GM13977 (cell line): ENCODE results near the gene SNX6.
"Not testable (repeated sequence)": the region's sequence is repeated elsewhere in the genome, so short reads cannot be mapped to it uniquely, and the experiment has no call there.

Experiments used
- DNase-seq: peaks from one replicate; pipeline ENCODE4 v3.0.0; 2012; ENCODE audit warnings: low spot score
- CTCF ChIP-seq: IDR thresholded peaks from 2 replicates; pipeline ENCODE4 v1.5.1; 2012; ENCODE audit warnings: mild to moderate bottlenecking, control low read depth; ENCODE audit not compliant: insufficient read depth; ENCODE audit errors: extremely low read depth, missing control alignments
- in situ Hi-C: fragments of 300-500 bp; cut with MboI; formaldehyde crosslinking; loops from one replicate; pipeline ENCODE4 v1.12.0; 2022; ENCODE audit warnings: low sequenced_read_pairs, low pct_unique_long_range_greater_than_20kb, mixed read lengths, inconsistent platforms; ENCODE audit not compliant: unreplicated experiment

SNX6 gene

DNA sequence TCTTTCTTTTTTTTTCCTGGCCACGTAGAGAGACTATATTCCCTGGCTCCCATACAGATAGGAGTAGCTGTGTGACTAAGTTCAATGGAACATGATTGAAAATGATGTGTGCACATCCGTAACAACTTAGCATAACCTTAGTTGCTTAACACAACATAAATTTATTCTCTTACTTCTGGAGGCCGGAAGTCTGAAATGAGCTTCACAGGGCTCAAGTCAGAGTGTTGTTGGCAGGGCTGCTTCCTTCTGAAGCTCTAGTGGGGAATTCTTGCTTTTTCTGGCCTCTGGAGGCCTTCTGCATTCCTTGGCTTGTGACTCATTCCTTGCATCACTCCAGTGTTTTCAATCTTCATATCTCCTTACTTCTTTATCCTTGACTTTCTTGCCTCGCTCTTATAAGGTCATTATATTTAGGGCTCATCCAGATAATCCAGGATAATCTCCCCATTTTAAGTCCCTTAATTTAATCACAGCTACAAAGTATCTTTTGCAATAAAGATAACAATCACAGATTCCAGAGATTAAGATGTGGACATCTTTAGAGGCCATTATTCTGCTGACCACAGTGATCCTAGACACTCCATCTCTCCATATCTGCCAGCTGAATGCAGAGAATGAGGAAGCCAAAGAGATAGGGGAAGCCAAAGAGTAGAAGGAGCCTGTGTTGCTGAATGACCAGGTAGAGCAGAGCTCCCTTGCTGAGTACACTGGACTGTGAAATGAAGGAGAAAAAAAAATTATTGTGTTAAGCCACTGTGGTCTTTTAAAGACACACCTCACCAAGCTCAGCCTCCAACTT lies 21.0 kb upstream of the SNX6 start:
- no peak for DNase-seq
- in situ Hi-C loops, result loop anchor here (25.0 kb wide), 1 partner anchor 761 kb away; the partner anchor contains the start of gene NFKBIA

GRCh38 chr14:34650006-34650405 lies 20.1 kb upstream of the SNX6 start:
- not testable (repeated sequence) for DNase-seq
- in situ Hi-C loops, result loop anchor here (25.0 kb wide), 1 partner anchor 762 kb away; the partner anchor contains the start of gene NFKBIA

More for the DNA sequence above, 21.0 kb upstream of the SNX6 start:
- TF ChIP-seq CTCF, result no peak

DNA sequence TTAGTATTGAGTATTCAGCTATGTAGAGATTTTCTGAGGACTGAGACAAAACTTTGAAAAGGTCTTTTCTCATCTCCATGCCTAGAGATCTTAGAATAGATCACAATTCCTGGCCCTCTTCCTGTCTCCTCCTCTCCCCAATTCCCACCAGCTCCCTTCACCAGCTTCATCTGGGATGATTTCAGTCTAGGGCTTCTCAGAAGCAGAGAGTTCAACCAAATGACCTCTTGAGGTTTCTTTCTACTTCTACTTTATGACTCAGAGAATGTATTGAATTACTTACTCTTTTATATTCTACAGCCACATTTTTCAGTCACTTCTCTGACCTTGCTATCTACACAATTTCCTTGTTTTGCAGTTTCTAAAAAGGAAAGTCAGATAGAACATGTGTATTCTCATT lies 19.4 kb upstream of the SNX6 start:
- in situ Hi-C loops, result no loop called here
- TF ChIP-seq CTCF, result no peak
- no peak for DNase-seq

DNA sequence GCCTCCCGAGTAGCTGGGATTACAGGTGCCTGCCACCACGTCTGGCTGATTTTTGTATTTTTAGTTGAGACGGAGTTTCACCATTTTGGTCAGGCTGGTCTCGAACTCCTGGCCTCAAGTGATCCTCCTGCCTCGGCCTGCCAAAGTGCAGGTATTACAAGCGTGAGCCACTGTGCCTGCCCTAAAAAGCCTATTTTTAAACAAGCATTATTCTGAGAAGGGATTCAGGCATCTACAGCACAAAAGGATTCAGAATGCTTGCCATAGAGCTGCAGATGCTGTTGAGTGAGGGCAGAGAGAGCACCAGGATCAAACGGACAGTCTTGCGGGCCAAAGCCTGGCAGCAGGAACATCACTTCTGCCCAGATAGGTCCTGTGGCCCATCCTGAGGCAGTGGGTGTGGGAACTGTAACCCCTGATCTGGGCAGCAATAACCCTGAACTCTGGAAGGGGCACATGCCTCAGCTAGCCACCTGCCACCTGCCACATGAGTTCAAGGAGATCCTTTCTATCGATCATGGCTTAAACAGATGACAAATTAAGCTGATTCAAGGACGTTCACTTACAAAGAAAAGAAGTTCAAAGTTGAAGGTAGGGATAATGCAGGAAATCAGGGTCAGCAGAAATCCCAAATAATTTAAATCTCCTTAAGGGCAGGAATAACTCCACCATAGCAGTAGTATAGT lies 16.8 kb upstream of the SNX6 start:
- in situ Hi-C loops, result no loop called here
- TF ChIP-seq CTCF, result no peak
- no peak for DNase-seq

DNA sequence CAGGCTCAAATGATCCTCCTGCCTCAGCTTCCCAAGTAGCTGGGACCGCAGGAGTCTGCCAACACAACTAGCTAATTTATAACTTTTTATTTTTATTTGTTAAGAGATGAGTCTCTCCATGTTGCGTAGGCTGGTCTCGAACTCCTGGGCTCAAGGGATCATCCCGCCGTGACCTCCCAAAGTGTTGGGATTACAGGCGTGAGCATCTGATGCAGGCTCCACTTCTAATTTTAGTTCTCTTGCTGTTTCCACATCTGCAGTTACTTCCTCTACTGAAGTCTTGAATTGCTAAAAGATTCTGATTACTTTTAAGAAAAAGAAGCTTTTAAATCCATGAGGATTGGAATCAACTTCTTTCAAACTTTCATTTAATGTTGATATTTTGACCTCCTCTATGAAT lies 13.4 kb upstream of the SNX6 start:
- TF ChIP-seq CTCF, result no peak
- in situ Hi-C loops, result no loop called here
- DNase-seq, result no peak

GRCh38 chr14:34642595-34642994 lies 12.6 kb upstream of the SNX6 start:
- in situ Hi-C loops, result no loop called here
- DNase-seq, result no peak
- no peak for TF ChIP-seq CTCF

GRCh38 chr14:34640826-34641225 lies 10.9 kb upstream of the SNX6 start:
- TF ChIP-seq CTCF, result no peak
- DNase-seq, result no peak
- in situ Hi-C loops, result no loop called here

DNA sequence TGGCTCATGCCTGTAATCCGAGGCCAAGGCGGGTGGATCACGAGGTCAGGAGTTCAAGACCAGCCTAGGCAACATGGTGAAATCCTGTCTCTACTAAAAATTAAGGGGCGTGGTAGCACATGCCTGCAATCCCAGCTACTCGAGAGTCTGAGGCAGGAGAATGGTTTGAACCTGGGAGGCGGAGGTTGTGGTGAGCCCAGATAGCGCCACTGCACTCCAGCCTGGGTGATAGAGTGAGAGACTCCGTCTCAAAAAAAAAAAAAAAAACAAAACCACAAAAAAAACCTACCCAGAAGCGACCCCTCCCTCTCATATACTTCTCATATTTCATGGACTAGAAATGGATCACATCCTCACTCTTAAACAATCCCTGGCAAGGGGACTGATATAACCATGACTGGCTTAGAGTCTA lies 4.4 kb upstream of the SNX6 start:
- in situ Hi-C loops, DNase-seq: not testable (repeated sequence)
